Nephron (organoid): ENCODE data around the gene TOR1AIP2.

ENCODE experiments used
- H3K27ac Mint-ChIP-seq, 3 experiments: 2 replicates each; pipeline ENCODE4 v1.8.0; 2020; ENCODE audit warnings: mixed read lengths in 3 of 3, mild to moderate bottlenecking in 2 of 3, moderate library complexity in 1 of 3
- H3K27me3 Mint-ChIP-seq: 2 replicates; pipeline ENCODE4 v1.8.0; 2021; ENCODE audit warnings: low read depth, mild to moderate bottlenecking, moderate library complexity, mixed read lengths
- H3K36me3 Mint-ChIP-seq: 2 replicates; pipeline ENCODE4 v1.8.0; 2020; ENCODE audit warnings: low read depth, mixed read lengths
- H3K4me1 Mint-ChIP-seq: 2 replicates; pipeline ENCODE4 v1.8.0; 2020; ENCODE audit warnings: mixed read lengths
- H3K4me3 Mint-ChIP-seq, 3 experiments: 2 replicates each; pipeline ENCODE4 v1.8.0; 2020; ENCODE audit warnings: mild to moderate bottlenecking in 3 of 3, mixed read lengths in 3 of 3, moderate library complexity in 2 of 3
- H3K9me3 Mint-ChIP-seq: 2 replicates; pipeline ENCODE4 v1.8.0; 2020; ENCODE audit warnings: mixed read lengths
- CTCF ChIP-seq, 3 experiments: fragments of 200-600 bp; sonication (generic); IDR thresholded peaks; one replicate each; pipeline ENCODE4 v1.5.0; 2021; ENCODE audit warnings: antibody characterized with exemption in 3 of 3; ENCODE audit not compliant: unreplicated experiment in 3 of 3

The TOR1AIP2 gene

GRCh38 chr1:179823693-179824092 is 53.9 kb downstream of the TOR1AIP2 start:
- TF ChIP-seq CTCF (IDR thresholded peaks at IDR 0.05; ENCODE audit: unreplicated experiment in 3 of 3): no peak

GRCh38 chr1:179822065-179822464 is 55.5 kb downstream of the TOR1AIP2 start:
- no peak for TF ChIP-seq CTCF (IDR thresholded peaks at IDR 0.05; ENCODE audit: unreplicated experiment in 3 of 3)
- Mint-ChIP-seq H3K9me3 (no peaks in the 10 kb centered on the region), H3K4me1 (peaks cover 40% of the 10 kb centered on the region), H3K27me3 (peaks cover 11% of the 10 kb centered on the region), H3K27ac (no peak overlapping the region), H3K36me3 (no peaks in the 10 kb centered on the region), H3K4me3 (no peak overlapping the region)

More at GRCh38 chr1:179823693-179824092, 53.9 kb downstream of the TOR1AIP2 start:
- no peaks in the 10 kb centered on the region for H3K9me3 Mint-ChIP-seq
- no peak overlapping the region for H3K4me3 Mint-ChIP-seq
- H3K27ac Mint-ChIP-seq: no peak overlapping the region
- no peaks in the 10 kb centered on the region for H3K36me3 Mint-ChIP-seq
- H3K4me1 Mint-ChIP-seq: peaks cover 24% of the 10 kb centered on the region
- H3K27me3 Mint-ChIP-seq: peaks cover 7% of the 10 kb centered on the region

GRCh38 chr1:179821524-179821923 is 56.1 kb downstream of the TOR1AIP2 start:
- H3K27me3 Mint-ChIP-seq: peaks cover 12% of the 10 kb centered on the region
- H3K36me3 Mint-ChIP-seq: no peaks in the 10 kb centered on the region
- H3K4me3 Mint-ChIP-seq: no peak overlapping the region
- no peak for TF ChIP-seq CTCF (IDR thresholded peaks at IDR 0.05; ENCODE audit: unreplicated experiment in 3 of 3)
- no peaks in the 10 kb centered on the region for H3K9me3 Mint-ChIP-seq
- H3K27ac Mint-ChIP-seq: no peak overlapping the region
- peaks cover 42% of the 10 kb centered on the region for H3K4me1 Mint-ChIP-seq

- no peak overlapping the region for H3K4me3 Mint-ChIP-seq
- H3K27me3 Mint-ChIP-seq: peaks cover 8% of the 10 kb centered on the region
- TF ChIP-seq CTCF (IDR thresholded peaks at IDR 0.05; ENCODE audit: unreplicated experiment in 3 of 3): no peak
- peak overlapping the region in 1 of 3 experiments; percentile 35 for H3K27ac Mint-ChIP-seq
- H3K4me1 Mint-ChIP-seq: peaks cover 46% of the 10 kb centered on the region
- no peaks in the 10 kb centered on the region for H3K36me3 Mint-ChIP-seq
- H3K9me3 Mint-ChIP-seq: no peaks in the 10 kb centered on the region
Measured at GRCh38 chr1:179820226-179820970, 57.2 kb downstream of the TOR1AIP2 start.

- Mint-ChIP-seq H3K36me3 (no peaks in the 10 kb centered on the region), H3K4me3 (peak overlapping the region in 2 of 3 experiments; percentile 7 to 36), H3K27me3 (peaks cover 8% of the 10 kb centered on the region), H3K4me1 (peaks cover 52% of the 10 kb centered on the region), H3K27ac (peak overlapping the region; percentile 16 to 89 (median 70)), H3K9me3 (no peaks in the 10 kb centered on the region)
- TF ChIP-seq CTCF (IDR thresholded peaks at IDR 0.05; ENCODE audit: unreplicated experiment in 3 of 3): no peak
Measured at GRCh38 chr1:179818743-179819173, 58.8 kb downstream of the TOR1AIP2 start.

GRCh38 chr1:179818260-179818659 is 59.3 kb downstream of the TOR1AIP2 start:
- H3K27me3 Mint-ChIP-seq: peaks cover 8% of the 10 kb centered on the region
- H3K9me3 Mint-ChIP-seq: no peaks in the 10 kb centered on the region
- H3K27ac Mint-ChIP-seq: peak overlapping the region; percentile 16 to 89 (median 70)
- peaks cover 55% of the 10 kb centered on the region for H3K4me1 Mint-ChIP-seq
- peak overlapping the region in 2 of 3 experiments; percentile 7 to 36 for H3K4me3 Mint-ChIP-seq
- no peaks in the 10 kb centered on the region for H3K36me3 Mint-ChIP-seq
- no peak for TF ChIP-seq CTCF (IDR thresholded peaks at IDR 0.05; ENCODE audit: unreplicated experiment in 3 of 3)
